ENCODE data around the gene NGB.

NGB gene

GRCh38 chr14:77250927-77251326 lies 20.1 kb downstream of the NGB start:
- DNase-seq (ENCODE audit: low read depth in 2 of 2): no peak
- no peak overlapping the region for H3K4me3 ChIP-seq (replicated peaks in 1 of 2; ENCODE audit: low read depth in 2 of 2, low read length in 2 of 2)

DNA sequence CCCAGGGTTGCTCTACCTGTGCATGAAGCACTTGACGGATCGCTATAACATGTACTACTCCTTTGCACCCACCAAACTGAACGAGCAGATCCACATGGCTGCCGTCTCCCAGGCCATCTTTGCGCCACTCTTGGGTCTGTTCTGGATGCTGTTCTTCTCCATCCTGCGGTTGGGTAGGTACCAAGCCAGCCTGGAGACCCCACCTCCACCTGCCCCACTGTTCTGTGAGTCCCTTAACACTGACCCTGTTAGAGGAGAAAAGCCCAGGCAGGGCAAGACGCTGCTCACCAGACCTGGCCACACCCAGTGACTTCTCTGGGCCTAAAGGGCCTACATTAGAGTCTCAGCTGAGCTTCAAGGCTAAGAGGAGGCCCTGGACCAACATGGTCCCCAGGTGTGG lies 21.7 kb downstream of the NGB start:
- no peak overlapping the region for H3K4me3 ChIP-seq (replicated peaks in 1 of 2; ENCODE audit: low read depth in 2 of 2, low read length in 2 of 2)
- no peak for DNase-seq (ENCODE audit: low read depth in 2 of 2)
- TF ChIP-seq, protein P1, sequence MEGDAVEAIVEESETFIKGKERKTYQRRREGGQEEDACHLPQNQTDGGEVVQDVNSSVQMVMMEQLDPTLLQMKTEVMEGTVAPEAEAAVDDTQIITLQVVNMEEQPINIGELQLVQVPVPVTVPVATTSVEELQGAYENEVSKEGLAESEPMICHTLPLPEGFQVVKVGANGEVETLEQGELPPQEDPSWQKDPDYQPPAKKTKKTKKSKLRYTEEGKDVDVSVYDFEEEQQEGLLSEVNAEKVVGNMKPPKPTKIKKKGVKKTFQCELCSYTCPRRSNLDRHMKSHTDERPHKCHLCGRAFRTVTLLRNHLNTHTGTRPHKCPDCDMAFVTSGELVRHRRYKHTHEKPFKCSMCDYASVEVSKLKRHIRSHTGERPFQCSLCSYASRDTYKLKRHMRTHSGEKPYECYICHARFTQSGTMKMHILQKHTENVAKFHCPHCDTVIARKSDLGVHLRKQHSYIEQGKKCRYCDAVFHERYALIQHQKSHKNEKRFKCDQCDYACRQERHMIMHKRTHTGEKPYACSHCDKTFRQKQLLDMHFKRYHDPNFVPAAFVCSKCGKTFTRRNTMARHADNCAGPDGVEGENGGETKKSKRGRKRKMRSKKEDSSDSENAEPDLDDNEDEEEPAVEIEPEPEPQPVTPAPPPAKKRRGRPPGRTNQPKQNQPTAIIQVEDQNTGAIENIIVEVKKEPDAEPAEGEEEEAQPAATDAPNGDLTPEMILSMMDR (IDR thresholded peaks at IDR 0.05; ENCODE audit: low read depth, low read length): no peak

More at GRCh38 chr14:77250927-77251326, 20.1 kb downstream of the NGB start:
- TF ChIP-seq, protein P1 (IDR thresholded peaks at IDR 0.05; ENCODE audit: low read depth, low read length): no peak

GRCh38 chr14:77248666-77249065 lies 22.3 kb downstream of the NGB start:
- DNase-seq (ENCODE audit: low read depth in 2 of 2): peak in 1 of 2 donors; percentile 33
- TF ChIP-seq, protein P1 (IDR thresholded peaks at IDR 0.05; ENCODE audit: low read depth, low read length): no peak
- H3K4me3 ChIP-seq (replicated peaks in 1 of 2; ENCODE audit: low read depth in 2 of 2, low read length in 2 of 2): no peak overlapping the region

DNA sequence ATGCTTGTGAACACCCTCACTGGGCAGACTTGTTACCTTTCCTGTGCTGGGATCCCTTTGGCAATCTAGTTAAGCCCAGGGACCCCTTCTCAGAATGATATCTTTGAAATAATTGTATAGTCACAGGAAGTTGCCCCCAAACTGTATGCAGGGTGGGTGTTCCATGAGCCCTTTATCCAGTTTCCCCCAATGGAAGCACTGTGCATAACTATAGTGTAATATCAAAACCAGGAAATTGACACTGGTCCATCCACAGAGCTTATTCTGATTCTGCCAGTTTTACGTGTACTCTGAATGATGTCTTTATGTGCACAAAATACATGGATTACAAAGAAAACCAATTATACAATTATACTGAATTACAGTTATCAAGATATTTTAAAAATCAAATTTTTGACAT lies 24.2 kb downstream of the NGB start:
- no peak for DNase-seq (ENCODE audit: low read depth in 2 of 2)
- H3K4me3 ChIP-seq (replicated peaks in 1 of 2; ENCODE audit: low read depth in 2 of 2, low read length in 2 of 2): no peak overlapping the region
- TF ChIP-seq, protein P1 (IDR thresholded peaks at IDR 0.05; ENCODE audit: low read depth, low read length): no peak

DNA sequence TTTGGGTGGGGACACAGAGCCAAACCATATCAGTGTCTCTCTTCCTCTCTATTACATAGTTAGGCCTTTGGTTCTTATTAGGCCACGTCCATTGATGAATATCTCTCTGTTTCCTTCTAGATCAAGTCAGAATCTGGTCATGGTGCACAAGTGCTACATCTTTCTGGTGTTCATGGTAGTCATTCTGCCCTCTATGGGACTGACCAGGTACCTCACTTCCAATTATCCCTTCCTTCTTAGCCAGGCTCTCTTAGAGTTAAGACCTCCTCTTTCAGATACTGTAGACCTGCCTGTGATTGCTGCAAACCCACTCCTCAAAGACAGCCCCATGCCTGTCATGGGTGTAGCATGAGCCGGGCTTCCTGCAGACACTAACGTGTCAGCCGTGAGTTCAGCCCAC lies 25.2 kb downstream of the NGB start:
- DNase-seq (ENCODE audit: low read depth in 2 of 2): no peak
- TF ChIP-seq, protein P1 (IDR thresholded peaks at IDR 0.05; ENCODE audit: low read depth, low read length): no peak
- H3K4me3 ChIP-seq (replicated peaks in 1 of 2; ENCODE audit: low read depth in 2 of 2, low read length in 2 of 2): no peak overlapping the region

DNA sequence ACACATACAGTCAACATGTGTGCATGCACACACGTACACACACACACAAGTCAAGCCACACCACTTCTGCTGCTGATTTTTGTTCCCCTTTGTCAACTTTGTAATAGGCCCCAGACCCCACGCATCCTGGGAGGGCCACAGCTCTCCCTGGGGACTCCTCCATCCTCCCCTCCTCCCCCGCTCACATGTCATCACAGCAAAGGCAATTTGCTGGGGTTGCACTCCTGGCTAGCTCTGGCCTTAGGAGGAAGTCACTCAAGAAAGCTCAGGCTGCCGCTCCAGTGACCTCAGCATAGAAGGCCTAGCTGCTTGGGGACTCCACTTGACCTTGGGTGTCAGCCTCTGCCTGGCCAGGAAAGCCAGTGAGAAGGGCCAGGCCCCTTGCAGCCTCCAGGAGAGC lies 27.2 kb downstream of the NGB start:
- H3K4me3 ChIP-seq (replicated peaks in 1 of 2; ENCODE audit: low read depth in 2 of 2, low read length in 2 of 2): no peak overlapping the region
- DNase-seq (ENCODE audit: low read depth in 2 of 2): no peak
- TF ChIP-seq, protein P1 (IDR thresholded peaks at IDR 0.05; ENCODE audit: low read depth, low read length): no peak

DNA sequence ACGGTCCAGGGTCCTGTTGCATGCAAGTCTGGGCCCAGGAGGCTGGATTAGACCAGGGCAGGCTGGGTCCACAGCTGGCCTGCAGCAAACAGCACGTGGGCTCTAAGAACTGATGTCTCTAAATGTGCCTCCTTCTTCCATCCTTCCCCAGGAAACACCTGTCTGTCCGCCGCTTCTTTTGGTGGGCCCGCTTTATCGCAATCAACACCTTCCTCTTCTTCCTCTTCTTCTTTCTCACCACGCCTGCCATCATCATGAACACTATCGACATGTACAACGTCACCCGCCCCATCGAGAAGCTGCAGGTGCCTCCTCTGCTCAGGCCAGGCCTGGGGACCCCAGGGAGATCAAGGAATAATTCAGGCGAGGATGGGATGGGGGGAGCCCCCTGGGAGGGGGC lies 28.3 kb downstream of the NGB start:
- TF ChIP-seq, protein P1 (IDR thresholded peaks at IDR 0.05; ENCODE audit: low read depth, low read length): no peak
- no peak overlapping the region for H3K4me3 ChIP-seq (replicated peaks in 1 of 2; ENCODE audit: low read depth in 2 of 2, low read length in 2 of 2)
- no peak for DNase-seq (ENCODE audit: low read depth in 2 of 2)
